OCI-LY7 (cell line): ENCODE measurements around the gene PIGC. TPM values are rescaled to one million over a fixed set of nuclear protein-coding genes. Genes with fewer than 3 reads are reported as not detected.

Source experiments
- BruUV-seq: library from RNA; stranded (reverse); fragments of 400-500 nt; replicated peaks from 2 replicates; lab custom pipeline; 2021; lab: Mats Ljungman, UMichigan
- CTCF ChIA-PET: fragments of 300-600 bp; sonication (Branson Sonifier 250); formaldehyde crosslinking; loops from one replicate; lab custom pipeline; 2022; ENCODE audit warnings: antibody characterized with exemption; ENCODE audit not compliant: unreplicated experiment; lab: Charles Lee
- POLR2A ChIA-PET: fragments of 300-600 bp; sonication (Branson Sonifier 250); formaldehyde crosslinking; loops from one replicate; lab custom pipeline; 2022; ENCODE audit warnings: antibody characterized with exemption; lab: Charles Lee
- DNase-seq: peaks from one replicate; pipeline ENCODE4 v3.0.0-alpha.2; 2015; ENCODE audit warnings: low spot score
- H2AFZ ChIP-seq: fragments of 200-600 bp; sonication (generic), shearing (Covaris generic); 2 replicates; pipeline ENCODE4 v1.6.1; 2014; ENCODE audit warnings: mild to moderate bottlenecking, antibody characterized with exemption, low read length, moderate library complexity
- H3K27ac ChIP-seq: fragments of 200-600 bp; sonication (generic); 2 replicates; pipeline ENCODE4 v1.5.1; 2014; ENCODE audit warnings: mixed run types, low read depth, mild to moderate bottlenecking, moderate library complexity, low read length, inconsistent platforms; ENCODE audit not compliant: poor library complexity, severe bottlenecking
- H3K36me3 ChIP-seq: fragments of 200-600 bp; sonication (generic); 2 replicates; pipeline ENCODE4 v1.6.1; 2014; ENCODE audit warnings: mild to moderate bottlenecking, antibody characterized with exemption, low read length, moderate library complexity, mixed read lengths; ENCODE audit not compliant: insufficient read depth
- H3K4me1 ChIP-seq: fragments of 200-600 bp; sonication (generic); 2 replicates; pipeline ENCODE4 v1.5.1; 2014; ENCODE audit warnings: mild to moderate bottlenecking, low read length; ENCODE audit not compliant: insufficient read depth, poor library complexity, severe bottlenecking
- H3K4me2 ChIP-seq: fragments of 200-600 bp; sonication (generic); 2 replicates; pipeline ENCODE4 v1.6.1; 2014; ENCODE audit warnings: mild to moderate bottlenecking, low read length
- H3K4me3 ChIP-seq: fragments of 200-600 bp; sonication (generic); 2 replicates; pipeline ENCODE4 v1.5.1; 2014; ENCODE audit warnings: mild to moderate bottlenecking, low read depth, low read length; ENCODE audit not compliant: poor library complexity, severe bottlenecking
- H3K79me2 ChIP-seq: fragments of 200-600 bp; sonication (generic); 2 replicates; pipeline ENCODE4 v1.6.1; 2016; ENCODE audit warnings: low read depth, mild to moderate bottlenecking, low read length, moderate library complexity, mixed read lengths; ENCODE audit not compliant: insufficient read depth
- H3K9me2 ChIP-seq: fragments of 200-600 bp; sonication (generic); 2 replicates; pipeline ENCODE4 v1.6.1; 2016; ENCODE audit warnings: mild to moderate bottlenecking, low read length, mixed read lengths; ENCODE audit not compliant: insufficient read depth
- H3K9me3 ChIP-seq: fragments of 200-600 bp; sonication (generic); 2 replicates; pipeline ENCODE4 v1.6.1; 2014; ENCODE audit warnings: mild to moderate bottlenecking, mixed run types, low read length, mixed read lengths
- H4K20me1 ChIP-seq: fragments of 200-600 bp; sonication (generic); 2 replicates; pipeline ENCODE4 v1.6.1; 2014; ENCODE audit warnings: mild to moderate bottlenecking, antibody characterized with exemption, low read length, moderate library complexity, mixed read lengths; ENCODE audit not compliant: insufficient read depth
- EZH2phosphoT487 ChIP-seq: fragments of 200-600 bp; sonication (generic); IDR thresholded peaks from 2 replicates; pipeline ENCODE4 v1.6.1; 2018; ENCODE audit warnings: low read depth, borderline replicate concordance, mild to moderate bottlenecking, mixed run types, antibody characterized with exemption, low read length, moderate library complexity, mixed read lengths
- intact Hi-C: fragments of 100-400 bp; cut with micrococcal nuclease; formaldehyde crosslinking; loops from one replicate; pipeline ENCODE4 v1.10.0; 2022; ENCODE audit not compliant: unreplicated experiment
- total RNA-seq, 2 experiments: library from RNA; depleted of rRNA in 1 of 2; stranded (reverse); fragments of >200 nt in 1 of 2; shearing (Covaris generic) in 1 of 2; gene quantifications; 2 replicates each; pipeline ENCODE4 v1.2.3, GENCODE V29; 2014 to 2022
- TF ChIP-seq, protein P1 (sequence below): fragments of 200-600 bp; sonication (generic); conservative IDR thresholded peaks from 2 replicates; pipeline ENCODE4 v1.5.1; 2014; ENCODE audit warnings: mild to moderate bottlenecking, antibody characterized with exemption, low read length, moderate library complexity, mixed read lengths

Gene PIGC
- total RNA-seq, 2 experiments from 2014 or later = 15.4 to 18.4 TPM

GRCh38 chr1:172486805-172487454 lies 43.1 kb upstream of the PIGC start:
- H3K9me2 ChIP-seq = no peaks in the 10 kb centered on the region
- H3K36me3 ChIP-seq = no peaks in the 10 kb centered on the region
- H2AFZ ChIP-seq = no peak overlapping the region
- CTCF ChIA-PET = no interaction called here
- intact Hi-C loops = no loop called here
- no TSS peak for BruUV-seq
- H4K20me1 ChIP-seq = no peaks in the 10 kb centered on the region
- H3K4me2 ChIP-seq = no peak overlapping the region
- no peak overlapping the region for H3K27ac ChIP-seq
- POLR2A ChIA-PET = no interaction called here
- TF ChIP-seq EZH2phosphoT487 = no peak
- TF ChIP-seq, protein P1, sequence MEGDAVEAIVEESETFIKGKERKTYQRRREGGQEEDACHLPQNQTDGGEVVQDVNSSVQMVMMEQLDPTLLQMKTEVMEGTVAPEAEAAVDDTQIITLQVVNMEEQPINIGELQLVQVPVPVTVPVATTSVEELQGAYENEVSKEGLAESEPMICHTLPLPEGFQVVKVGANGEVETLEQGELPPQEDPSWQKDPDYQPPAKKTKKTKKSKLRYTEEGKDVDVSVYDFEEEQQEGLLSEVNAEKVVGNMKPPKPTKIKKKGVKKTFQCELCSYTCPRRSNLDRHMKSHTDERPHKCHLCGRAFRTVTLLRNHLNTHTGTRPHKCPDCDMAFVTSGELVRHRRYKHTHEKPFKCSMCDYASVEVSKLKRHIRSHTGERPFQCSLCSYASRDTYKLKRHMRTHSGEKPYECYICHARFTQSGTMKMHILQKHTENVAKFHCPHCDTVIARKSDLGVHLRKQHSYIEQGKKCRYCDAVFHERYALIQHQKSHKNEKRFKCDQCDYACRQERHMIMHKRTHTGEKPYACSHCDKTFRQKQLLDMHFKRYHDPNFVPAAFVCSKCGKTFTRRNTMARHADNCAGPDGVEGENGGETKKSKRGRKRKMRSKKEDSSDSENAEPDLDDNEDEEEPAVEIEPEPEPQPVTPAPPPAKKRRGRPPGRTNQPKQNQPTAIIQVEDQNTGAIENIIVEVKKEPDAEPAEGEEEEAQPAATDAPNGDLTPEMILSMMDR = no peak
- no peaks in the 10 kb centered on the region for H3K79me2 ChIP-seq
- no peak for DNase-seq
- no peaks in the 10 kb centered on the region for H3K4me1 ChIP-seq
- no peaks in the 10 kb centered on the region for H3K9me3 ChIP-seq
- no peak overlapping the region for H3K4me3 ChIP-seq

DNA sequence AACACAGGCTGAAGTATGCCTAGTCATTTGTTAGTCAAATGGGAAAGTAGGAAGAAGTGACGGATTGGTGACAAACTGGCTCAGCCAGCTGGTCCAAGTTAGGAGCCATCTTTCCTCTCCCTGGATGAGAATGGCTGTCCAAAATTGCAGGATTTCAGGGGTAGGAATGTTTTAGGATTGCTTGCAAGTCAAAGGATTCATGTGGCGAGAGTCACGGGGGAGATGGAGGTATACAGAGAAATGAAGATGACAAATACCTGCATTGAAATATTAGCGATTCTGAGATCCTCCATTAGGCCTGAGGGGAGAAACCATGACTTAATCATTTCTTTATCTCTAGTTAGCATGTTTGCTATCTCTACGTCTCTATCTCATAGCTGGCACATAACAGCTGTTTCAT lies 41.8 kb upstream of the PIGC start:
- no peak for DNase-seq
- intact Hi-C loops = no loop called here
- Histone ChIP-seq H3K36me3 (no peaks in the 10 kb centered on the region), H3K27ac (no peak overlapping the region), H3K9me3 (no peaks in the 10 kb centered on the region), H3K4me3 (no peak overlapping the region), H4K20me1 (no peaks in the 10 kb centered on the region), H3K4me2 (no peak overlapping the region), H3K9me2 (no peaks in the 10 kb centered on the region), H3K4me1 (no peaks in the 10 kb centered on the region), H2AFZ (no peak overlapping the region), H3K79me2 (no peaks in the 10 kb centered on the region)
- ChIA-PET CTCF (no interaction called here), POLR2A (no interaction called here)
- TF ChIP-seq, protein P1 = no peak
- TF ChIP-seq EZH2phosphoT487 = no peak
- no TSS peak for BruUV-seq

DNA sequence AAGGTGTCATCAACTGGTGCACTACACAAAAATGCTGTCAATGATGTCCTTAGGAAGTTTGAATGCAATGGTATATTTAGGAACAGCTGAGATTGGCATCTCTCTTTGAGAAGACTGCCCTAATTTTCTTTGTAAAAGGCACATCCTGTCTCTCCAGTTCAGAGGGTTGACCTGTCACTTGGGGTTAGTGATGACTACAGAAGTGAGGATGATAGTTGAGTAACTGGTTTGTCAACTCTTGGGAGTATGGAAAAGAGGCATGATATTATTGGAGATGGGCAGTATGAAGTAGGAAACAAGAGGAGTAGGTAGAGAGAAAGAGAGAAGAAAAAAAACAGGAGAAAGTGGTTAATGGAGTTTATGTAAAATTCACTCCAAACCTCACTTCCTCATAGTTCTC lies 40.4 kb upstream of the PIGC start:
- Histone ChIP-seq H3K27ac (no peak overlapping the region), H3K9me3 (no peaks in the 10 kb centered on the region), H3K9me2 (no peaks in the 10 kb centered on the region), H3K4me1 (no peaks in the 10 kb centered on the region), H2AFZ (no peak overlapping the region), H3K4me3 (no peak overlapping the region), H3K4me2 (no peak overlapping the region), H3K36me3 (no peaks in the 10 kb centered on the region), H3K79me2 (no peaks in the 10 kb centered on the region), H4K20me1 (no peaks in the 10 kb centered on the region)
- BruUV-seq = no TSS peak
- ChIA-PET POLR2A (interaction anchor here (0.9 kb wide), 1 partner anchor 9 kb away, joined by 3 read pairs; no protein-coding TSS in a partner anchor), CTCF (no interaction called here)
- TF ChIP-seq, protein P1 = no peak
- no peak for TF ChIP-seq EZH2phosphoT487
- intact Hi-C loops = no loop called here
- DNase-seq = no peak
